GDM1 (cell line): Measurements from ENCODE around the gene NACC2.

Experiments used
- DNase-seq: peaks from one replicate; lab custom pipeline; 2025; lab: John Stamatoyannopoulos, UW

The NACC2 gene

GRCh38 chr9:136092741-136093140 is 2.3 kb downstream of the NACC2 start:
- no peak for DNase-seq

- DNase-seq = no peak
These were observed 2.8 kb downstream of the NACC2 start for GRCh38 chr9:136092353-136092650.

- no peak for DNase-seq
These were observed 3.3 kb downstream of the NACC2 start for GRCh38 chr9:136091582-136092352.

GRCh38 chr9:136090768-136091581 is 4.1 kb downstream of the NACC2 start:
- no peak for DNase-seq

GRCh38 chr9:136090056-136090735 is 4.9 kb downstream of the NACC2 start:
- DNase-seq = no peak

- no peak for DNase-seq
These were observed 5.4 kb downstream of the NACC2 start for GRCh38 chr9:136089697-136090045.

- no peak for DNase-seq
These were observed 6.0 kb downstream of the NACC2 start for GRCh38 chr9:136088939-136089696.

- no peak for DNase-seq
These were observed 6.6 kb downstream of the NACC2 start for GRCh38 chr9:136088481-136088938.

GRCh38 chr9:136087741-136088480 is 7.2 kb downstream of the NACC2 start:
- DNase-seq = no peak

GRCh38 chr9:136086951-136087740 is 7.9 kb downstream of the NACC2 start:
- no peak for DNase-seq

- DNase-seq = no peak
These were observed 8.7 kb downstream of the NACC2 start for GRCh38 chr9:136086213-136086881.

- DNase-seq = no peak
These were observed 9.3 kb downstream of the NACC2 start for GRCh38 chr9:136085815-136086212.

- DNase-seq = no peak
These were observed 10.8 kb downstream of the NACC2 start for GRCh38 chr9:136084063-136084944.

GRCh38 chr9:136083558-136084062 is 11.5 kb downstream of the NACC2 start:
- no peak for DNase-seq

- DNase-seq = no peak
These were observed 12.4 kb downstream of the NACC2 start for GRCh38 chr9:136082496-136083361.

- DNase-seq = no peak
These were observed 13.1 kb downstream of the NACC2 start for GRCh38 chr9:136081826-136082495.

- no peak for DNase-seq
These were observed 13.8 kb downstream of the NACC2 start for GRCh38 chr9:136081113-136081825.
